Posterior cingulate gyrus (tissue), 11 donors: Measurements from ENCODE around the gene RRAD.

Experiments used
- DNase-seq, 10 donors: peaks; one replicate each; pipeline versions ENCODE4 v3.0.0 to v3.0.0-alpha.2; 2020 to 2021; ENCODE audit warnings: mixed read lengths in 3 of 10
- intact Hi-C: fragments of 100-400 bp; cut with DNase I; formaldehyde crosslinking; loops from one replicate; pipeline ENCODE4 v1.15.1; 2023

The RRAD gene

DNA sequence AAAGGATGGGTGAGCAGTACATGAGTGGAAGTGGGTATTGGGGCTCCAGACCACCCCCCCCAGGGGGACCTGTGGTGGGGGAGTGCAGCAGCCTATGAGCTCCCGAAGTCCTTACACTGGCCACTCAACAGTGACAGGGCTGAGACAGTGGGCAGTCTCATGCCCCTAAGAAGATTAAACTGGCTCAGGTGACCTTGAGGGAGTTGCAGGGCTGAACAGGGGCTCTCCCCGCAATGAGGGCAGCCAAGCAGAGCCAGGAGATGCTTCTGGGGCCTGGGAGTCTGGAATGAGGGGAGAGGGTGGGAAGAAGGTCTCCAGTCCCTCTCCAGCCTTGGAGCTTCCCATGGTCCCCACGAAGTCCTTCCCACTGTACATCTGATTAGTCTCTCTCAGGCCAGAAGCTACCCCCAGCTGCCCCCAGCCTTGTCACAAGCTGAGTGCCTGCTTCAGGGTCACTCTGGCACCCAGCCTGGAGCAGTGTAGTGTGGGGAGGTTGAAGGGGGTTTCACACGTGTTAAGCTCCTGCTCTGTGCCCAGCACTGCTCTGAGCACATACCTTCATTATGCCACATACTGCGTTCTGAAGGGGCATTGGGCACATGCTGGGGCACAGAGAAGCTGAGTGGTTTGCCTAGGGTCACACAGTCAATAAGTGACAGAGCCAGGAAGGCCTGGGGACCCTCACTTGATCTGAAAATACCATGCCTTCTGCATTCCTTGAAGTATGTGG lies 5.6 kb downstream of the RRAD start:
- DNase-seq, result no peak
- intact Hi-C loops, result no loop called here

DNA sequence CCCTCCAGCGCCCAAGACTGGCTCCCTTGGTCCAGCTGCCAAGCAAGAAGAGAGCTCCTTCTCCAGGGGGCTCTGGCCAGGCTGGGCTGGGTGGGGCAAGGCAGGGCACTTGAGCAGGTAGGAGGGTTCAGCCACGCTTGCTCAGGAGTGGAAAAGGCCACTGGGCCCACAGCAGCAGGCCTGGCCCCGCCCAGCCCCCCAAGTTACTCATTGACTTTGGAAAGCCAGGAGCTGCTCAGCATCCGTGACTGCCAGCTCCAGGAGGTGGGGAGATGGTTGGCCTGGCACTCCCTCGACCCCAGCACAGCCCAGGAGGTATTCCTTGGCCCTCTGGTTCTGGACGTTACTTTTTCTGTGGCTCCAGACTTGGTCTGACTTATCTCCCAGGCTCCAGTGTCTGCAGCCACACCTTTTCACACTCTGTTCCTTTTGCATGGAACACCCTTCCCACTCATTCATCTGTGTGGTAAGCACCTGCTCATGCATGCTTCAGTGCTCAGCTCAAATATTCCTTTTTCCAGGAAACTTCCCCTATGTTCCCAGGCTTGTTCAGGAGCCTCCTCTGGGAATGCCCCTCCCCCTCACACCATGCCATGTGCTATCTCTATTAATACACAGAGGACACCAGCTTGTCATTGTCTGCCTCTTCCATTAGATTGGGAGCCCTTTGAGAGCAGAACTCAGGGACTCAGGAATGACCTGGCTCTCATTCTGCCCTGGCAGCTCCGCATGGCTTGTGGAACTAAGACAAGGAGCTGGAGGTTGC lies 6.3 kb downstream of the RRAD start, which contains the start of gene CDH16:
Gene CDH16 (minus strand): TSS at position 83 of the 766 bp plus-strand sequence. CDS start 820 bp downstream, outside the sequence.
- DNase-seq, result no peak
- intact Hi-C loops, result no loop called here

DNA sequence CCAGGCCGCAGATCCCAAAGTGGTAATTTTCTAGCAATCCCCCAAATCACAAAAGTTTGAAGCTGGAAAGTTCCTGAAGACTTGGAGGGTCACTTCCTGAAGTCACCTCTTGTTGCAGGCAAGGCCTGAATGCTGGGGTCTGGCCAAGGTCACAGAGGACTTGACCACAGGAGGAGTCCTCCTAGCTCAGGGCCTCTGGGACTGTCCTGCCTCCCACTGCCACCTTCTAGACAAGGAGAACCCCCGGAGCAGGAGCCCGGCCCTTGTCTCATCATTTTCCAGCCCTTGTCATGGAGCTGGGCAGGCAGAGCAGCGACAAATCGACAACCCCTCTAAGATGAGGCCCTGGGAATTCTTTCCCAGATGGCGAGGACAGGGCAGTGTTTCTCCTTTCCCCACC lies 7.0 kb downstream of the RRAD start:
- intact Hi-C loops, result no loop called here
- DNase-seq, result no peak

DNA sequence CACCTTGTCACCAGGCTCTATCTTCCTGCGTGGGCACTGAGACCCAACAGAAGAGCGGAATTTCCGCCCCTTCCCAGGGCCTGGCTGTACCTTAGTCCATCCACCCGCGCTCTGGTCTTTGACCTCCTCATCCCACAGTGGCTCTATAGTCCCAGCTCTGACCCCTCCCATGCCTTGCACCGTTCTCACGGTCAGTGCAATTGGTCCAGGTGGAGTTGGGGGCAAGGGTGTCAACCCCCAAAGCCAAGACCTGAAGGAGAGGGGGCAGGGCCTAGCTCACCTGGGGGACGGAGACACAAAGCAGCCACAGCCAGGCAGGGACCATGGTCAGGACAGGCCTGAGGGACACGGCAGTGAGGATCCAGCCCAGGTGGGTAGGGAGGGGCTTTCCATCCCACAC lies 7.6 kb downstream of the RRAD start:
- intact Hi-C loops, result no loop called here
- DNase-seq, result no peak

DNA sequence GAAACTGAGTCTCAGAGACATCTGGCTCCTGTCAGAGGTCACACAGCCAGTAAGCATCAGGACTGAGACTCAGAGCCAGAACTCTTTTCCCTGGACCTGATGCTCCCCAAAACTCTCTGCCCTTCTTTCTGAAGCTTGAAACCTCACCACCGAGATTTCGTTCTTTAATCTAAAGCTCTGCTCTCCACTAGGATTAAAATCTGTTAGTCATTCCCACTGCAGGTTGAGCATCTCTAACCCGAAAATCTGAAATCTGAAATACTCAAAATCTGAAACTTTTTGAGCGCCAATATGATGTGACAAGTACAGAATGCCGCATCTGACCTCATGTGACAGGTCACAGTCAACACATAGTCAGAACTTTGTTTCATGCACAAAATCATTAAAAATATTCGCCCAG lies 8.8 kb downstream of the RRAD start:
- no peak for DNase-seq
- intact Hi-C loops, result no loop called here

DNA sequence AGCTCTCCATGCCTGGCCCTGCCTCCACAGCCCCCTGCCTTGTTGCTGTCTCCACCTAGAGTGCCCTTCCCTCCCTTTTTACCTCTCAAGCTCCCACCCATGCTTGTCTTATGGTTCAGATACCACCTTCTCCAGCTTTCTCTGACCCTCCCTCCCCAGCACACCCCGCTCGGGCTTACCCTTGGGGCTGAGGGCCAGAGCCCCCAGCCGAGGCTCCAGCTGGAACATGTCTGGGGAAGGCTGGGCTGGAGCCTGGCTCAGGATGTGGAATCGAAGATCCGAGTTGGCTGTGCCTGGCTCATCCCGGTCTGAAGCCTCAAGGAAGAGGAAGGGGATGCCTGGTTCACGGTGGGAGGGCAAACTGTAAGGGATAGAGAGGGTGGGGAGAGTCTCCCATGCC lies 10.3 kb downstream of the RRAD start:
- DNase-seq, result no peak
- intact Hi-C loops, result no loop called here

DNA sequence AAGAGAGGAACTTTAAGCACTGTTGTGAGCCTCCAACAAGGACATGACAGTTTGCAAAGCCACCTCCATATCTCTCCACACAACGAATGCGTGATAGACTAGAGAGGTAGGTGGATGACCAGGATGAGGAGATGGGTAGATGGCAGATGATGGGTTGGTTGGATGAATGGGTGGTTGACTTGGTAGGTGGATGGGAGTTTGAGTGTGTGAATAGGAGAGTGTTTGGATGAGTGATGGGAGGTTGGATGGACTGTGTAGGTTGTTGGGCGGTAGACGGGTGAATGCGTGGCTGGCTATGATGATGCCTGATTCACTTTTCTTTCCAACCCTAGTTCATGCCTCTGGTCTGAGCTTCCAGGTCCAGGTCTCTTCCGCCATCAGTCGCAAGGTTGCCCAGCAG lies 10.8 kb downstream of the RRAD start:
- intact Hi-C loops, result no loop called here
- DNase-seq, result no peak

DNA sequence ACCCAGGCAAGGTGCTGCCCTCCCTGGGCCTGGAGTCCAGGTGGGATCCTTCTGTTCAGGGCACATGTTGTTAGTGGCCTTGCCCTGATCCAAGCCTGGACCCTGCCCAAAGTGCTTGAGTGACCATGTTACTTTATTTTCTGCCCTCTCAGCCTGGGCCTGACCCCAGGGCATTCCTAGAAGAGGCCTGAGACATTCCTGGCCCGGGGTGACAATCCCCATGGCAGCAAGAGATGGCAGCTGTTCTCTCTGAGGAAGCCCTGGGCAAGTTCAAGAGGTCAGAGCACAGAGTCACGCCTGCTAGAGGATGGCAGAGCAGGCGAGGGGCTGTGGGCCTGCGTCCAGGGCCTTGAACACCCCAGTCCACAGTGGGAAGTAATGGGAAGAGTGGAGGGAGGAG lies 11.6 kb downstream of the RRAD start:
- intact Hi-C loops, result no loop called here

DNA sequence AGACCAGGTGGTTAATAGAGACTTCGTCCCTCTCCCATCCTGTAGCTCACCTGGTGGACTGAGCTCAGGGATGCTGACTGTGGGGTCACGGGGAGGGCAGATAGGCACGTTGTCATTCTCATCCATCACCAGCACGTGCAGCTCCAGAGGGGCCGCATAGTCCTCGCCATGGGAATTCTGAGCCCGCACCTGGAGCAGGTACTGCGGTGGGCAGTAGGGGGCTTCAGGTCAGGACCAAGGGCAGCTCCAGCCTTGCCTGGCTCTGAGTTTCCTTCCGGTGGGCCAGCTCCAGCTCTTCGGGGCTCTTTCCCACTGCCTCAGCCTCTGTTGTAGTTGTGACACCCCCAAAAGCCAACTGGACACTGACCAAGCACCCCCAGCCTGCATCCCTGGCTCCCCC lies 12.3 kb downstream of the RRAD start:
- no peak for DNase-seq
- intact Hi-C loops, result no loop called here

More for the DNA sequence above, 11.6 kb downstream of the RRAD start:
- no peak for DNase-seq

DNA sequence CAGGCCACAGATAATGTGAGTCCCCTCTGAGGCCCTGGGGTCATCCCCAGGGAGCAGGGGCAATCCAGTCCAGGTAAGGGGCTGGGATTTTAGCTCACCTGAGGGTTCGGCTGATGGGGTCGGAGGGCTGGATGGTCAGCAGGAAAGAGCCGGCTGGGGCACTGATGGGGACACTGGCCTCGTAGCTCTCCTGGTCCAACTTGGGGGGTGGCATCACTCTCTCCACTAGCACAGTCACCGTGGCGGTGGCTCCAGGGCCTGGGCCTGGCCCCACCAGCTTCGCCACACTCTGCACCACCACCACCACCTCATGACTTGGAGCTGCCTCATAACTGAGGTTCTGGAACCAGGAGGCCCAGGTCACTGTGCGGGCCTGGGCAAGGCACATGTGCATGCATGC lies 13.5 kb downstream of the RRAD start:
- peak in 1 of 10 donors; percentile 63 for DNase-seq
- intact Hi-C loops, result no loop called here

DNA sequence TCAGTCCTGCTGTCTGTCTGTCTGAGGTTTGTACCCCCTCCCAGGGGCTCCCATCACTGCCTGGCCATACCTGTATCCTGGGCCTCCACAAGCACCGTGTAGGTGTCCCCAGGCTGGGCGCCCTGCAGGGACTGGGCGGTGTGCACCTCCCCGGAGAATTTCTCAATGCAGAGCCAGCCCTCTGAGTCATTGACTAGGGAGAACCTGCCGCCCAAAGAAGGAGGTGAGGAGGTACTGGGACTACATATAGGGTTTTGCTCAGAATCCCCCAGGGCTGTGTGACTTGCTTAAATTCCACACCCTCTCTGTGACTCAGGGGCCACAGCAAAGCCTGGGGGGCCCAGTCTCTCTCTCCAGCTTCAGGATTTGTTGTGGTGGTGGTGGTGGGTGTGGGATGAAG lies 14.2 kb downstream of the RRAD start:
- intact Hi-C loops, result no loop called here
- peak in 2 of 10 donors; percentile 25 to 39 for DNase-seq

DNA sequence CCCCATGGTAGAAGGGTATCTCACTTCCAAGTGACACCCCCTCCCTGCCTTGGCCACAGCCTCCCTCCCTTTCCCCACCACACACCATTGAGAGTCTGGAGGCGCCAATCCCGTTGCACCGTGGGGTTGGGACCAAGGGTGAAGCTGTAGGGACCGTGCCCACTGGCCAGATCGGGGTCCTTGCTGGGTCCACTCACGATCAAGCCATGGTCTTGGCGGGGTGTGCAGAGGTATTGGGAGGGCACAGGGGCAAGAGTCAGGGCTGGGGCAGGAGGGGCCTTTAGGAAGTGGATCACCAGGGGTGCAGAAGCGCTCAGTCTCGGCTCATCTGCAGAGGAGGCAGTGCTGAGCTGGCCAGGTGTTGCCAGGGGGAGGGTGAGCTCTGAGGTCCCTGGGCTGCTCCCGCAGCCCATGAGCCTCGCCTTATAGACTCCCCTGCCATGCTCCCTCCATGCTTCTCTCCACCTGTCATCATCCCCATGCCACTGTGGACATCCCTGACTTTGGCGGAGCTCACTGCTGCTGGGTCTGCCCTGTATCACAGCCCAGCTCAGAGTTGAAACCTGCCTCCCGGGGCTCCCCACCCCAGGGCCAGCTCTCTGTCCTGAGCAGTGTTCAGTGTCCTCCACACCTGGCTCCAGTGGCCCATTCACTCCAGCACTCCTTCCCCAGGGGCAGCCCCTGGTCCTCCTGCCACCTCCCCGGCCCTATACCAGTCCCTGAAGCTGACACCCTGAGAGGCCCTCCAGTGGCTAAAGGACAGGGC lies 15.0 kb downstream of the RRAD start:
- peak in 2 of 10 donors; percentile 62 to 75 for DNase-seq
- intact Hi-C loops, result no loop called here

DNA sequence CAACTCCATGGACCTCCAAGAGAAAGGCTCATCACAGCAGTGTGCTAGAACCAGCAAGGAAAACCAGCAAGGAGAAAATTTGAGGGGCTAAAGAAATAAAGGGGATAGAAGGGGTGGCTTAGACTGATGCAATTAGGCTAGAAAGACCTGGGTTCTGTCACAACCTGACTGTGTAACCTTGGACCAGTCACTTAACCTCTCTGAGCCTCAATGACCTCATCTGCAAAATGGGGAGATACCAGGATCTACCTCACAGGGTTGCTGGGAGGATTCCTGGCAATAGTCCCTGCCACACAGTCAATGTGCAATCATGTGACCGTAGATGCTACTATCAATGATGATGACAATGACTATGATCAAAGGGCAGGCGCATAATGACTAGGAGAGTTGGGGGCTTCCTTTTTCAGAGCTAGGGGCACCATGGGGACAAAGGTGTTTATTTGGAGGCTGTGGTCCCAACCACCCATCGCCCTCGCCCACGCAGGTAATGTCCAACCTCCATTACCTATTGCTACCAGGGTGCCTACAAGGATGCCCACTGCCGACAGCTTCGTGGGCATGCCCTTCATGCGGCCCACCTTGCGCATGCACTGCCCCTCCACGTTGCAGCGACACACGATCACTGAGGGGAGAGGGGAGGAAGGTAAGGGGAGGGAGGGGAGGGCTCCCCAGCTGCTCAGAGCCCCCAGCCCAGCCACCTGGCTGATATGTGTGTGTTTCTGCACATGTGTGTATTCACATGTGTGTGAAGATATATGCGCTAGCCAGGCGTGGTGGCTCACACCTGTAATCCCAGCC lies 16.4 kb downstream of the RRAD start:
- intact Hi-C loops, result no loop called here
- peak in 1 of 10 donors; percentile 26 for DNase-seq

DNA sequence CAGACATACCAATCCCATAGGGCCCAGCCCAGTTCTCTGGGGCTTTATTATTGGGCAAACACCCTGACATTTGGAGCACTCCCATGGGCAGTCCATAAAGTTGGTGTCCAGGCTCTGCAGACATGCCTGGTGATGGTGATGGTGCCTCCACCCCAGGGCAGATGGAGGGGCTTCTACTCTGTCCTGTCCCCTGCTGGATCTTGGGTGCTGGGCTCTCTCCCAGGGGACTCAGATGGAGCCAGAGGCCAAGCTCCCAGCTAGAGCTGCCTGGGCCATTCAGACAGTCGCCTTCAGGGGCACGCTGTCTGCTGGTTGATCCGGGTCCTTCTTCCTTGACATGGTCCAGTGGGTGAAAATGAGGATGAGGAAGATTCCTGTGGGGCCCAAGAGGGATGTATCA lies 17.2 kb downstream of the RRAD start:
- intact Hi-C loops, result no loop called here
- DNase-seq, result peak in 2 of 10 donors; percentile 43 to 61

DNA sequence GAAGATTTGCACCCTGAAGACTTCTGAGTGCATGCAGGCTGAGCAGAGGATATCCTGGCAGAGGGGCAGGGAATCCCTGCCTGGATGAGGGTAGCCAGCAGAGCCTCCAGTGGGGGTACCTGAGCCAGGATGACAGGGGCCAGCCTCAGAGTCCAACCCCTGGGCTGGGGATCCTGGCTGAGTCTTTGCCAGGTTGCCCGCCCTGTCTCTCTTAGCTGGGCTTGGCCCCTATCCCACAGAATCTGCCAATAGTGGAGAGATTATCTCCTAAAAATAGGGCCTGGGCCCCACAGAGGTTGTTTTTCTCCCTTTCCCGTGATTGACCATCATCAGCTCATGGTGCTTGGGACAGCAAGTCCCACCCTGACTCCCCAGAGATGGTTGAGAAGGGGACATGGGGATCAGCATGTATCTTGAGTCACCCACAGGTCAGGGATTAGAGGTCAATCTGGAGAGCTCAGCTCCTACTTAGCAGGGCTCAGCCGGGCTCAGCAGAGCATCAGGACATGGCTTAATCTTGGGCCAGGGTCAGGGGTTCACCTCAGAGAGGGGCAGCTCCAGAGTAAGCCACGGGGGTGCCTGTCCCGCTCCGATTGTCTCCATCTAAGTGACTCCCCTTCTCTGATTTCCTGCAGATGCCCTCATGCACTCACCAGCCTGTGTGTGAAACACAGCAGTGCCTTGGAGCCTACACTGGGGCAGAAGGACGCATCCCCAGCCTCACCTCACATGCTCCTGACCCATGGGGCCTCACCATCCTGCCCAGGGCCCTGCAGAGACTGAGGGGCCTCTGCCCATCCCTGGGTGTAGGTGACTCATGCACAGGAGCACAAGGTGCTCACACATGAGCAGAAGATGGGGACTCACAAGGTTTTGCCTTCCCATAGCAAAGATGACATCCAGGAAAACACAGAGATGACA lies 18.2 kb downstream of the RRAD start:
- intact Hi-C loops, result no loop called here
- DNase-seq, result peak in 2 of 10 donors; percentile 55 to 60

DNA sequence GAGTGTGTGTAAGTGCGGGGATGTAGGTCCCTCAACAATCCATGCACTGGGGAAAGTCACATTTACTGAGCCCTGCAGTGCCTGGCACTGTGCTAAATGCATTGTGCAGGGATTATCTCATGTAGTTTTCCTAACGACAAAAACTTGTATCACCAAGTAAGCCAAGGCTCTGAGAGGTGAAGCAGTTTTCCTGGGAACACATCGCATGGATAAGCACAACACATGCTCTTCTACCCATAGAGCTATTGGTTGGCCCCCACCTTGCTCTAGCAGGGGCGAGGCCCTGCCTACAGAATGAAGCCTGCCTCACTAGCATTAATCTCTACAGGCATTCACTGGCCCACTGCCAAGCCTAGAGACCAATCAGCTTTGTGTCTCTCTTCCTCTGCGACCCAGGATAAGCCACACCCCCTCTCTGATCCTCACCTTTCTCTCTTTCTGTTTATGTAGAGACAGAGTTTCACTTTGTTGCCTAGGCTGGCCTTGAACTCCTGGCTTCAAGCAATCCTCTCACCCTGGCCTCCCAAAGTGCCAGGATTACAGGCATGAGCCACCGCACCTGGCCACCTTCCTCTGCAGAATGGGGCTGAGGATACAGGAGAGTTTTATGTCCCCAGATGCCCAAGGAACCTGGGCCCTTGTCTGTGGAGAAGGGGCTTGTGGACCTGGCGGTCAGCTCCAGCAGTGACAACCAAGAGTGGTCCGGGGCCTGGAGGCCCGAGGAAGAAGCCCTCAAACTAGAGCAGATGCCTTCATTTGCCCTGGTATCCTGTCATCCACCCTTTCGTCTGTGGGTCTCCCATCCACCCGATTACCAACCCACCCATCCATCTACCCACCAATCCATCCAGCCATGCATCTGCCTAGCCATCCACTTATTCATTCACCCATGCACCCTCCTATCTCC lies 19.4 kb downstream of the RRAD start:
- intact Hi-C loops, result no loop called here
- DNase-seq, result peak in 2 of 10 donors; percentile 26 to 61

DNA sequence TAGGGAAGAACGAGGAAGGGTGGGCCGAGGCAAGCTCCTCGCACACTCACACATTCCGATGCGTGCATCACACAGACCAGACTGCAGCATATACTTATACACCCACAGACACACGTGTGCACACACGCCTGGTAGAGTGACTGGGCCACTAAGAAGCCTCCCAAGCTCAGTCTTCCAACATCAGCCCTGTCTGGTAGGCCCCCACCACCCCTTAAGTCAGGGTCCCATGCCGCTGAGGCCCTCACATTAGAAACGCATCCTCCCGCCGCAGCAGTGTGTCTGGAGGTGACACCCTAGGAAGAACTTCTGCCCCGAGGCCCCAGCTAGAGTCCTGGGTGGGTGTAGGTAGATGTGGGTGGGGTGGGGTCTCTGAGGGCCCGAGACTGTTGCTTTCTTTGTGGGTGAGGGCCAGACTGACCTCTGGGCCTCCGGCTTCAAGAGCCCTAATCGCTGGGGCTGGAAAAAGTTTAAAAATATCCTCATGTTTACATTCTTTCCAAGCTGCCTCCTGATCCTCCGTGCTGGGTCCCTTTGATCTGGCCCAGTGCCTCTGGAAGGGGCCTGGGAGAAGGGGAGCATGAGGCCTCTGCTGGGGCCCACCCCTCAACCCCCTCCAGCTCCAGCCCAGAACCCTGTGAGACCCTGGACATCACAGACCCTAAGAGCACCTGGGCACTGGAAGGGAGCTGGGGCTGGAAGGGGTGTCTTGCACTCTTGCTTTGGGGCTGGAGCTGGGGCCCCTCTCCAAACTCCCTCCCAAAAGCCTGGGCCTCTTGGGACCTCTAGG lies 20.3 kb downstream of the RRAD start:
- DNase-seq, result peak in 2 of 10 donors; percentile 43 to 50
- intact Hi-C loops, result no loop called here
